IPS-NIHi7 (cell line): ENCODE measurements around the gene RHOG.
"Not testable (repeated sequence)": the region's sequence is repeated elsewhere in the genome, so short reads cannot be mapped to it uniquely, and the experiment has no call there.

ENCODE experiments used
- DNase-seq: peaks from one replicate; pipeline ENCODE4 v3.0.0; 2012; ENCODE audit warnings: mixed read lengths; ENCODE audit errors: extremely low spot score

Gene RHOG

GRCh38 chr11:3840870-3841425 lies at the start of gene RHOG:
TSS of gene RHOG (minus strand) at chr11:3840959. CDS start at chr11:3828138, 12,821 bp downstream.
- DNase-seq, result peak; percentile 89

- no peak for DNase-seq
These were observed 49.3 kb upstream of the RHOG start for GRCh38 chr11:3890014-3890413.

- no peak for DNase-seq
These were observed 48.1 kb upstream of the RHOG start for GRCh38 chr11:3888876-3889275.

GRCh38 chr11:3886985-3887384 lies 46.2 kb upstream of the RHOG start:
- DNase-seq, result no peak

GRCh38 chr11:3885855-3886254 lies 45.1 kb upstream of the RHOG start:
- DNase-seq, result no peak

GRCh38 chr11:3882655-3883054 lies 41.9 kb upstream of the RHOG start:
- DNase-seq, result no peak

- DNase-seq, result no peak
These were observed 40.0 kb upstream of the RHOG start for GRCh38 chr11:3880724-3881123.

- DNase-seq, result no peak
These were observed 39.3 kb upstream of the RHOG start for GRCh38 chr11:3879967-3880542.

GRCh38 chr11:3879216-3879966 lies 38.6 kb upstream of the RHOG start:
- DNase-seq, result no peak

- no peak for DNase-seq
These were observed 37.5 kb upstream of the RHOG start for GRCh38 chr11:3878258-3878584.

- no peak for DNase-seq
These were observed 36.9 kb upstream of the RHOG start for GRCh38 chr11:3877364-3878257.

- DNase-seq, result no peak
These were observed 35.9 kb upstream of the RHOG start for GRCh38 chr11:3876613-3877012.

- no peak for DNase-seq
These were observed 33.1 kb upstream of the RHOG start for GRCh38 chr11:3873712-3874349.

- no peak for DNase-seq
These were observed 26.7 kb upstream of the RHOG start for GRCh38 chr11:3867209-3868091.

GRCh38 chr11:3866836-3867208 lies 26.1 kb upstream of the RHOG start:
- DNase-seq, result no peak

- DNase-seq, result no peak
These were observed 25.4 kb upstream of the RHOG start for GRCh38 chr11:3866206-3866605.

- no peak for DNase-seq
These were observed 24.8 kb upstream of the RHOG start for GRCh38 chr11:3865388-3866193.

GRCh38 chr11:3861683-3862082 lies 20.9 kb upstream of the RHOG start:
- no peak for DNase-seq

- not testable (repeated sequence) for DNase-seq
These were observed 20.2 kb upstream of the RHOG start for GRCh38 chr11:3860898-3861393.

GRCh38 chr11:3860375-3860774 lies 19.6 kb upstream of the RHOG start:
- no peak for DNase-seq
